HG02973 (cell line): ENCODE data around the gene EML2.
"Not testable (repeated sequence)": the region's sequence is repeated elsewhere in the genome, so short reads cannot be mapped to it uniquely, and the experiment has no call there.

ENCODE experiments used
- ATAC-seq: cut with Tn5 transposase; IDR thresholded peaks from one replicate; pipeline ENCODE4 v1.9.1; 2021; ENCODE audit warnings: moderate library complexity; ENCODE audit not compliant: unreplicated experiment

EML2 gene

DNA sequence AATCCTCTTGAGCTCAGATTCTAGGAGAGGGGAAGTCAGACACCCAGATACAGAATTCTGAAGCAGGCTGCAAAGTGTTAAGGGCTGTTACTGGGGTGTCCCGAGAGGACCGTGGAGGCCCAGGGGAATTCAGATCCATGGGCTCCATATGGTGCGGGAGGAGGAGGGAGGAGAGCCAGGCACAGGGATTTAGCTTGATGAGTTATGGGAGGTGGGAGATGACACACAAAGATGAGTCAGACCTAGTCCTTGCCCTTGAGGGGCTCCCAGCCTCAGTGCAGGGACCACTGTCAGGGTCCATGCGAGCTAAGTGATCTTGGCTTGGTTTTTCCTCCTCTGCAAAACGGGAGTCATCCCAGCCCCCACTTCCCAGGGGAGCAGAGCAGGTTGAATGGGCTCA lies 14.4 kb upstream of the EML2 start:
- ATAC-seq: no peak

- ATAC-seq: no peak
Measured at GRCh38 chr19:45650722-45651121, 11.5 kb upstream of the EML2 start.

- no peak for ATAC-seq
Measured at GRCh38 chr19:45646345-45646698, 7.1 kb upstream of the EML2 start.

DNA sequence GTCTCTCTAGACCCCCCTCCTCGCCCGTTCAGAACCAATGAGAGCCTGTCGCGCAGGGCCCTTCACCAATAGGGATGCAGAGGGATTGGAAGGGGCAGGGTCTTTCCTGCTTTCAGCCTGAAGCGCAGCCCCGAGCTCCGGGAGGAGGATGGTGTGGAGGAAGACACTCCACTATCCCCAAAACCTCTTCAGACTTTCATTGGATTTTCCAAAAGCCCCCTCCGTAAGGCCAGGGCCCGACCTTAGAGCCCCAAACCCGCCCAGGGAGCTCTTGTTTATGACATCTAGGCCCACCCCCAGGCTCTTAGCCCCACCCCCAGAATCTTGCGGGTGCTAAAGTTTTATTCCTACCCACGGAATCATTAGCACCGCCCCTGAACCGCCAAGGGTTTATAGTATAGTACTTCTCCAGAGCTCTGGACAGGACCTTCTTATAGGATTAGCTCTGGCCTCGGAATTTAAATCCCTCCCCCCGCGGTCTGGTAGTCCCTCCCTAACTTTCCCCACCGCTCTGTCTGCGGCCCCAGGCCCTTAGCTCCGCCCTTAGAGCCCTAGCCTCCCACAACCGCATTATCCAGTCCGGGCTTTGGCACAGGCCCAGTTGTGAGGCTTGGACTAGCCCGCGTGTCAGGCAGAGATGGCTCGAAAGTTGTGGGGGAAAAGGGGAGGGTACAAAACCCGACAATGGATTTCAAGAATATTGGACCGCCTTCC lies 6.6 kb upstream of the EML2 start:
- ATAC-seq: peak; percentile 27

GRCh38 chr19:45645068-45645630 lies 6.0 kb upstream of the EML2 start:
- no peak for ATAC-seq

- ATAC-seq: no peak
Measured at GRCh38 chr19:45643927-45644771, 5.0 kb upstream of the EML2 start.

DNA sequence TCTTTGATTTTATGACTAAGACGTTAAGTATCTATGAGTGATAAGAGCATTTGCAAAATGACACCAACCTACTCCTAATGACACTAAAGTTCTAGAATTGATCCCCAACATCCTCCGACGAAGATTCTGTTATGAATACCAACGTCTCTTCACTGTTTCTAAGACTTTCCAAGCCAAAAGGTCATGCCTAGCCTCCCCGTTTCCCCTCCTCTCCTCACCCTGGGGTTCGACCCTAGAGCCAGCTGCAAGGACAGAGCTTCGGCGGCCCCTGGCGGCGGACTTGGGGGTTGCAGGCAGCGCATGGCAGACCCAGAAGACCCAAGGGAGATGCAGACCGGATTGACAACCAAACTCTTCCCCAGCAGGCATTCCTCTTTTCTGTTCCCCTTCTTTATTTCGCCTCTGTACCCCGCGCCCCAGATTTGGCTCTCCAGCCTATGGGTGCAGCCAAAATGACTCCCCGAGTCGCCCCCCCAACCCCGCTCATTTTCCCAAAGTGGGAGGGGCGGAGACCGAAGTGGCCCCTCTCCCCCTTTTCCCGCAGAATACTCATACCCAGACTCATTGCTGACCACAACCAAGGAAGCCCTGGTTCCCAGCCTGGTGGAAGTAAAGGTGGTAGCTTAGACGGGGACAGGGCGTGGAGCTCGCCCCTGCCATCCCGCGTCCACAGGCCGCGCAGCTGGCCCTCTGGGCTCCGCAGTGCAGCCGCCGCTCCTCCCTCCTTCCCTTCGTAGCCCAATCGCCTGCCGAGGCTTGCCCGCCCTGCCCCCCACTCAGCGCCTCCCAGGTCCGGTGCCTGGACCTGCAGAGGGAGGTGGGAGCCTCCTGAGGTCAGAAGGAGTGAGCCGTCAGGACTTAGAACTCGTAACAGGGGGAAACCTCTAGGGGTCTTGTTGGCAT lies 4.1 kb upstream of the EML2 start:
- ATAC-seq: peak; percentile 29

DNA sequence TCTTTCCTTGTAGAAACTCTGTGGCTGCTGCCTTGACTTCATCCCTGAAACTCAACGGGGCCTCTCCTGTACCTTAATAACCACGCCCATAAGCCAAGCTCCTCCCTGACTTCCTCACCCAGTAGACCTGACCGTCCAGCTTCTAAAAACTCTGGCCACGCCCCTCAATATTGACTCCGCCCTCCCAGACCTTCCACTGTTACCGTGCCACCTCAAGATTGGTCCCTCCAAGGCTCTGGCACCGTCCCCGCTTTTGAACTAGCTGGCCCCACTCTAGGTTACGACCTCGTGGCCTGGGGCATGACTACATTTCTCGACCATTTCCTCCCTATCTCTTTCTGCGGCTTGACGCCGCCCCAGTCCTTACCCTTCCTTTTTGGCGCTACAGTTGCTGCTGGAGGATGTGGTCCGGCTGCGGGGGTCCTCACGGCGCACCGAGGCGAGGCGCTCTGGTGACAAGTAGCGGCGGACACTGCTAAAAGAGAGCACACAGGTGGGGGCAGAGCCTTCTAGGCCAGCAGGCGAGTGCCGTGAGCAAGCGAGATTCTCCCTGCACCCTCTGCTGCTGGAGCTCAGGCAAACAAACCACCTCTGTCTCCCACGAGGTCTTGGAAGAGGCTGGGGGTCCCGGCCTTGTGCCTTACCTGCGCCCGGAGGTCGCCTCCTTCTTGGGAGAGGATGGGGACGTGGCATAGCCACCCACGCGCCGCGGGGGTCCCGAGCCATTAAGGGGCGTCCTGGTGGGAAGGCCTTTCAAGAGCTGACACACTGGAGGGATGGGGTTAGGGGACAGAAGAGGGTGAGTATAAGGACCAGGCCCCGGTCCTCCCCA lies 2.3 kb upstream of the EML2 start:
- peak; percentile 37 for ATAC-seq

GRCh38 chr19:45640849-45641273 lies 1.7 kb upstream of the EML2 start:
- ATAC-seq: no peak

DNA sequence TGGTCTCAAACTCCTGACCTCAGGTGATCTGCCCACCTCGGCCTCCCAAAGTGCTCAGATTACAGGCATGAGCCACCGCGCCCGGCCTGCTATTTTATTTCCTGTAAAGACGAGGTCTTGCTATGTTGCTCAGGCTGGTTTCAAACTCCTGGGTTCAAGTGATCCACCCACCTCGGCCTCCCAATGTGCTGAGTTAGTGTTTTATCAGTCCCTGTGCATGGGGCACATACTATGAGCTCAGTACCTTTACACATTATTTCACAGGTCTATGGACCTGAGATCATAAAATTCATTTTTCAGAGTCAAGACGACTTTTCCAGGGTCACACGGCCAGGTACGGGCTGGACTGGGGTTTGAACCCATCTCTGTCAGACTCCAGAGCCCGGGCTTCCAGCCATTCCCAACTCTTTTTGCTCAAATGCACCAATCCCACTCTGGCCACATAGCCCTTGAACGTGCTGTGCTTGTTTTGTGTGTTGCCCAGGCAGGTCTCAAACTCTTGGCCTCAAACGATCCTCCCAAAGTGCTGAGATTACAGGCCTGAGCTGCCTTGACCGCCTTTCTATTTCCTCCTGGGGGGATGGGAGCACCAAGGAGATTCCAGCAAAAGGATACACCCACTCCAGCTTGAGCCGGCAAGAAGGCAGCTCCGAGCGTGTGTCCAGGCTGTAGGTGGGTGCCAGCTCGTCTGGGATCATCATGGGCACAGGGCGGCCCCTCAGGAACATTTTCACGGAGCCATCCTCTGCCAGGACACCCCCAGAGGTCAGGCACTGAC lies 1.1 kb downstream of the EML2 start:
- no peak for ATAC-seq

DNA sequence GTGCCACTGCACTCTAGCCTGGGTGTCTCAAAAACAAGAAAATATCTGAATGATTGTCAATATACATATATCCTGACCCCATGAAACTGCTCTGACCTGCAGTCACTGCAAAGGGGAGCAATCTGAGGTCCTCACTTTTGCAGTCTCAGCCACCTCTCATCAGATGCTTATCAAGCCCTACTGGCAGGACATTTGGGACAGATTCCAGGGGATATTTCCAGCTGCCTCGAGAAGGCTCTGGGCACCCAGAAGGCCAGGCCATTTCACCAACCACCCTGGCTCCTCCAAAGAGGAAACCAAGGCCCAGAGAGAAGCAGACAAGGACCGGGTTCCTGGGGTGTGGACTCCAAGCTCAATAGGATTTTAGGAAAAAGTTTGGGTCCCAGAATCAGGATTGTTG lies 2.3 kb downstream of the EML2 start:
- no peak for ATAC-seq

DNA sequence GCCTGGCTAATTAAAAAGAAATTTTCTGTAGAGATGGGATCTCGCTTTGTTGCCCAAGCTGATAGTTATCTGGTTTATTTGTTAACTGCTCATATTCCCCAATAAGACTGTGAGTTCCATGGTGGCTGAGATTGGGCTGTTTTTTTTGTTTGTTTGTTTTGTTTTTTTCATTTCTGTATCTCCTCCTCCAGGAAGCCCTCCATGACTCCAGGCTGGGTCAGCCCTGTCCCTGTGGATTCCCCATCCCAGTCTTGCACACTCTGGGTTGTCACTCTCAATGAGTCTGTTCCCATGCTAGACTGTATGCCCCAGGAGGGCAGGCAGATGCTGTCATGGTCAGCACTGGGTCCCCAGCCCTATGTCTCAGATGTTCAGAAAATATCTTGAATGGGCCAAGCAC lies 2.9 kb downstream of the EML2 start:
- ATAC-seq: no peak

GRCh38 chr19:45632468-45633196 lies 6.6 kb downstream of the EML2 start:
- ATAC-seq: no peak

DNA sequence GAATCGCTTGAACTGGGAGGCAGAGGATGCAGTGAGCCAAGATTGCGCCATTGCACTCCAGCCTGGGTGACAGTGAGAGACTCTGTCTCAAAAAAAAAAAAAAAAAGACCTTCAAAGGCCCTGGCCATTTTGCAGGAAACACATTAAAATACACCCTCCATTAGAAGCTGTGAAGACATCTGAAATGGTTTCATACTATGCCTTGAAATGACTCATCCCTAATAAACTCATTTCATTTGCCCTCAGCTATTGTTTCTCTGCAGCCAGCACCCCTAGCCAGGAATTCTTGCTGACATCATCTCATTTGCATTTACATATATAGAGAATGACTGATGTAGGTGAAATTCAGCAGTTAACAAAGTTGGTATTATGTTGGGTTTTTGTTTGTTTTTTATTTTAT lies 8.7 kb downstream of the EML2 start:
- ATAC-seq: no peak

- no peak for ATAC-seq
Measured at GRCh38 chr19:45629704-45630103, 9.5 kb downstream of the EML2 start.

GRCh38 chr19:45628219-45628618 lies 11.0 kb downstream of the EML2 start:
- not testable (repeated sequence) for ATAC-seq

DNA sequence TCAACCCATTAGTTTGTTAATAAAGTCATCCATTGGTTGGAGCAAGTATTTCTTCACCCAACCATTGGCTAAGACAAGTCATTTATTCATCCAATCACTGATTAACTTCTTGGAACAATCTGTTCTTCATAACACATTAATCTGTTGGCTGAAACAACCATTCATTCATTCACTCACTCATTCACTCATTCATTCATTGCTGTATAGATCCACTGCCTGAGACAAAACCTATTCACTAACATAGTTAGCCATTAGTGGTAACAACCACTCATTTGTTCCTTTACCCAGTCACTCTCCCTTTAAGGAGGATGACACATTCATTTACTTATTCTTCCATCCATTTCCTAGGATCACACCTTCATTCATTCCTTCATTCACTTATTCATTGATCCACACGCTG lies 15.2 kb downstream of the EML2 start:
- ATAC-seq: no peak

- ATAC-seq: no peak
Measured at GRCh38 chr19:45621976-45622503, 17.2 kb downstream of the EML2 start.

DNA sequence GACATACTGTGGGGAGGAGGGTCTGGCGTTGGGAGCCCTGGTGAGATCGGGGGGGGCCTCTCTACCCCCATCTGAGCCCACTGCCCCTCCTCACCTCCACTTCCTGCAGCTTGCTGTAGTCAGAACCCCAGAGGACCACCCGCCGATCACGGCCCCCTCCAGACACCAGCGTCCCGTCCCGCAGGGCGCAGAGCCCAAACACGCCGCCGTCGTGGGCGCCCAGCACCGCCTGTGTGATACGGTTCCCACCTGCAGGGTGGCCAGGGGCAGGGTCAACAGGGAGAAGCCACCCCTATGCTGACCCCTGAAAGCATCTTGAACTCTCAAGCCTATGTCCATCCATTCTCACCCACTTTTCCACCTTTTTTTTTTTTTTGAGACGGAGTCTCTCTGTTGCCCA lies 17.8 kb downstream of the EML2 start:
- ATAC-seq: no peak
